ENCODE results near the gene PRC1. TPM values are rescaled to one million over a fixed set of nuclear protein-coding genes. Genes with fewer than 3 reads are reported as not detected.
A peak's percentile ranks its signal among the peaks of the same experiment; 100 is the strongest.

Gene PRC1
- total RNA-seq, 4 donors from 2014 or later: 4.0 to 5.8 (median 4.6) TPM

- 73% methylated on average over 16 of the region's 16 CpGs for WGBS
- Histone ChIP-seq H3K9me3 (no peaks in the 10 kb centered on the region), H3K27ac (replicated peaks in 1 of 4) (peak overlapping the region; percentile 84 to 96 (median 92)), H3K36me3 (peaks cover 43 to 49% (median 49%) of the 10 kb centered on the region in 4 donors), H3K4me3 (peak overlapping the region; percentile 61 to 80 (median 72)), H3K27me3 (no peaks in the 10 kb centered on the region), H3K4me1 (peaks cover 22 to 43% (median 41%) of the 10 kb centered on the region in 4 donors)
- intact Hi-C loops (cut with DNase I): loop anchor here (10.0 kb wide), 1 partner anchor 71 kb away; the partner anchor contains the start of gene VPS33B
- no peak for TF ChIP-seq CTCF (IDR thresholded peaks at IDR 0.05)
- no peak for TF ChIP-seq POLR2A (IDR thresholded peaks at IDR 0.05; ENCODE audit: low read depth)
- TF ChIP-seq EP300 (IDR thresholded peaks at IDR 0.05): no peak
- TF ChIP-seq POLR2AphosphoS5 (IDR thresholded peaks at IDR 0.05): no peak
- DNase-seq (ENCODE audit: extremely low spot score): no peak
These were observed 40.2 kb downstream of the PRC1 start for GRCh38 chr15:90953947-90954711.

GRCh38 chr15:90952901-90953677, 41.2 kb downstream of the PRC1 start:
- Histone ChIP-seq H3K9me3 (no peaks in the 10 kb centered on the region), H3K27ac (replicated peaks in 1 of 4) (no peak overlapping the region), H3K36me3 (peaks cover 49 to 60% (median 59%) of the 10 kb centered on the region in 4 donors), H3K4me3 (no peak overlapping the region), H3K27me3 (no peaks in the 10 kb centered on the region), H3K4me1 (peaks cover 22 to 34% (median 30%) of the 10 kb centered on the region in 4 donors)
- no peak for DNase-seq (ENCODE audit: extremely low spot score)
- intact Hi-C loops (cut with DNase I): loop anchor here (10.0 kb wide), 1 partner anchor 72 kb away; the partner anchor contains the start of gene VPS33B
- WGBS: 94% methylated on average over 9 of the region's 14 CpGs
- TF ChIP-seq CTCF (IDR thresholded peaks at IDR 0.05) (no peak), EP300 (IDR thresholded peaks at IDR 0.05) (no peak), POLR2A (IDR thresholded peaks at IDR 0.05; ENCODE audit: low read depth) (no peak), POLR2AphosphoS5 (IDR thresholded peaks at IDR 0.05) (no peak)

- H3K4me3 ChIP-seq: no peak overlapping the region
- DNase-seq (ENCODE audit: extremely low spot score): no peak
- WGBS: 95% methylated on average over 6 of the region's 6 CpGs
- peaks cover 71 to 84% (median 84%) of the 10 kb centered on the region in 4 donors for H3K36me3 ChIP-seq
- TF ChIP-seq EP300 (IDR thresholded peaks at IDR 0.05) (no peak), POLR2AphosphoS5 (IDR thresholded peaks at IDR 0.05) (no peak), CTCF (IDR thresholded peaks at IDR 0.05) (no peak), POLR2A (IDR thresholded peaks at IDR 0.05; ENCODE audit: low read depth) (no peak)
- intact Hi-C loops (cut with DNase I): loop anchor here (10.0 kb wide), 1 partner anchor 74 kb away; the partner anchor contains the start of gene VPS33B
- no peaks in the 10 kb centered on the region for H3K9me3 ChIP-seq
- peaks cover 7 to 12% (median 11%) of the 10 kb centered on the region in 4 donors for H3K4me1 ChIP-seq
- H3K27ac ChIP-seq (replicated peaks in 1 of 4): no peak overlapping the region
- no peaks in the 10 kb centered on the region for H3K27me3 ChIP-seq
These were observed 43.7 kb downstream of the PRC1 start for GRCh38 chr15:90950676-90951075.

- intact Hi-C loops (cut with DNase I): loop anchor here (10.0 kb wide), 1 partner anchor 75 kb away; the partner anchor contains the start of gene VPS33B
These were observed 44.2 kb downstream of the PRC1 start for GRCh38 chr15:90949979-90950675.

More at GRCh38 chr15:90949979-90950675, 44.2 kb downstream of the PRC1 start:
- peaks cover 76 to 89% (median 89%) of the 10 kb centered on the region in 4 donors for H3K36me3 ChIP-seq
- DNase-seq (ENCODE audit: extremely low spot score): no peak
- TF ChIP-seq POLR2AphosphoS5 (IDR thresholded peaks at IDR 0.05): no peak
- TF ChIP-seq CTCF (IDR thresholded peaks at IDR 0.05): no peak
- TF ChIP-seq POLR2A (IDR thresholded peaks at IDR 0.05; ENCODE audit: low read depth): no peak
- TF ChIP-seq EP300 (IDR thresholded peaks at IDR 0.05): no peak
- no peaks in the 10 kb centered on the region for H3K9me3 ChIP-seq
- peaks cover 3 to 7% (median 6%) of the 10 kb centered on the region in 4 donors for H3K4me1 ChIP-seq
- WGBS: 91% methylated on average over 22 of the region's 23 CpGs
- H3K27me3 ChIP-seq: no peaks in the 10 kb centered on the region
- H3K4me3 ChIP-seq: no peak overlapping the region
- H3K27ac ChIP-seq (replicated peaks in 1 of 4): no peak overlapping the region
